ENCODE results near the gene CEP70. TPM values are rescaled to one million over a fixed set of nuclear protein-coding genes. Genes with fewer than 3 reads are reported as not detected.
"Not testable (repeated sequence)": the region's sequence is repeated elsewhere in the genome, so short reads cannot be mapped to it uniquely, and the experiment has no call there.

CEP70 gene
- total and polyA plus RNA-seq, 5 donors: 17.0 to 46.9 (median 38.5) TPM

- WGBS: 78% methylated on average over 9 of the region's 9 CpGs
- no peak overlapping the region for H3K27ac ChIP-seq (ENCODE audit: low read length)
- no peak for ATAC-seq
Measured at GRCh38 chr3:138458774-138459499, 135.1 kb downstream of the CEP70 start.

DNA sequence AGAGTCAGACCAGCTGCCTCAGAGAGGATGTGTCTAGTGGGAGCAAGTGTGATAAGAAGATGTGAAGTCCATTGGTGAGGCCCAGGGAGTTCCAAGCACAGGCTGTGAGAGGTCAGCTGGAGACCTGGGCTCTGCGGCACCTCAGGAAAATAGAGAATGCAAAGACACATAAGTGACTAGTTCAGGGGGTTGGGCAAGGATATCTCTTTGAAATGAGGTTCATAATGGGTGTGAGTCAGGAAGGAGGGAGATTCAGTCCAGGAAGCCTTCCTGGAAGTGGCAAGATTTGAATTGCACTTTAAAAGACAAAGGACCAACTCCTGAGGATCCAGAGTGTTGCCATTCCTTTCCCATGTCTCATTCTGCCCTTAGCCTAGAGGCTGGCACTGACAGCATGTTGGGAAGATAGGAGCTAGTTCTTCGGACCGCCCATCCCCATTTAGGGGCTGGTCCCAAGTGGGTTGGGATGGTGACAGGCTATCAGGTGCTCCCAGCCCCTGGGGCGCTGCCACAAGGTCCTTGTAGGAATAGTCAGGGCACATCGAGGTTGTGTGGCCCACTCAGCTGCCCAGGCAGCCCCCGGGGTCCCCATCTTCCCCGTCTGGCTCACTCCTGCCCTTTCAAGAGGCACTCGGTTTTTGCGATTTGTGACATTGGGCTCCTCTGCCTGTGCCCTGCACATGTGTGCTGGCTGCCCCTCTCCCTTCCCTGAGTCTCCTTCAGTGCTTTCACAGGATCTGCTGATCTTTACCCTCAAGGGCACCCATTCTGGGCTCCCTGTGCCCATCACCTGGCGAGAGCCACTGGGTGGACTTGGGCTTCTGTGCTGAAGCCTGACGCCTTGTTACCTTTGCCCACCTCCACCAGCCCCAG lies 136.0 kb downstream of the CEP70 start:
- 87% methylated on average over 11 of the region's 11 CpGs for WGBS
- intact Hi-C loops (cut with DNase I): no loop called here
- no peaks in the 10 kb centered on the region for H3K9me3 ChIP-seq (ENCODE audit: control insufficient read depth, low read length)
- H3K27ac ChIP-seq (ENCODE audit: low read length): no peak overlapping the region
- H3K4me3 ChIP-seq (ENCODE audit: low read length): no peak overlapping the region
- no peaks in the 10 kb centered on the region for H3K27me3 ChIP-seq (ENCODE audit: control insufficient read depth, insufficient read depth)
- DNase-seq: no peak
- ATAC-seq: no peak
- H3K4me1 ChIP-seq (ENCODE audit: control insufficient read depth, insufficient read depth, low read length): peaks cover 4% of the 10 kb centered on the region

More at GRCh38 chr3:138458774-138459499, 135.1 kb downstream of the CEP70 start:
- no peaks in the 10 kb centered on the region for H3K9me3 ChIP-seq (ENCODE audit: control insufficient read depth, low read length)
- no peak for DNase-seq
- H3K27me3 ChIP-seq (ENCODE audit: control insufficient read depth, insufficient read depth): no peaks in the 10 kb centered on the region
- intact Hi-C loops (cut with DNase I): no loop called here
- peaks cover 4% of the 10 kb centered on the region for H3K4me1 ChIP-seq (ENCODE audit: control insufficient read depth, insufficient read depth, low read length)
- no peak overlapping the region for H3K4me3 ChIP-seq (ENCODE audit: low read length)

DNA sequence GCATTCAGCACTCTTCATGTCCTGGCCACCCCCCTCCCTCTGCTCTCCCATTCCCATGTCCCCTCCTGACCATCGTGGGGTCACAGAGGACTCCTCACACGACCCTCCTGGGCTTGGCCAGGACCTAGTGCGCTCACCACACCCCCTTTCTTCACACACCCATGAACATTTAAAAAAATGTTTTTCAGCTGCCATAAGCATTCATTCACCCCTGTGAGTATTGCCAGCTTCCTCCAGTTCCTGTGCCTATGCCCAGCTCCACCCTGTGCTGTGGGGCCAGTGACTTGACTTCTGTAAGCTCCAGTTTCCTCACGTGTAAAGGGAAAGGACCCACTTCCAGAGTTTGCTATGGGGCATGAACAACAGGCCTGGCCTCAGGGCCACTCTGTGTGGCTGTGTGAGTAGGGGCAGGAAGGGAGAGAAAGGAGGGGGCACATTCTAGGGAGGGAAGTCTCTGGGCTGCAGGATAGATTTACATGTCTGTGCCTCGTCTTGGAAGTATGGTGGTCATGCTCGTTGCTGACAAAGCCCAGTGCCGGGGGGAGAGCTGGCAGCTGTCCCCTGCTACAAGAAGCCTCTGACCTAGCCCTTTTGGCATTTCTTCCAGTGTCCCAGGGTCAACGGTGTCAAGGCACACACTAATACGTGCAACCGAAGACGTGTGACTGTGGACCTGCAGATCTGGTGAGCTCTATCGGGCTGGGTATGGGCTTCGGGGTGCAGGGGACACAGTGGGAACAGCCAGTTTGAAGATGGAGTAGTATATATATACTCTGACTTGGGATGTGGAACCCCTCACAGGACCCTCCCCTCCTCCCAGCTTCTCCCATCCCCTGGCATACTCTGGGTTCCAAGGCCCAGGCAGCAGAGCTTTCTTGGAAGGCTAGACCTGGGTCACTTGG lies 136.8 kb downstream of the CEP70 start:
- no peak overlapping the region for H3K4me3 ChIP-seq (ENCODE audit: low read length)
- 85% methylated on average over 13 of the region's 13 CpGs for WGBS
- ATAC-seq: no peak
- H3K4me1 ChIP-seq (ENCODE audit: control insufficient read depth, insufficient read depth, low read length): peaks cover 4% of the 10 kb centered on the region
- DNase-seq: no peak
- H3K27ac ChIP-seq (ENCODE audit: low read length): no peak overlapping the region
- H3K27me3 ChIP-seq (ENCODE audit: control insufficient read depth, insufficient read depth): no peaks in the 10 kb centered on the region
- intact Hi-C loops (cut with DNase I): no loop called here
- H3K9me3 ChIP-seq (ENCODE audit: control insufficient read depth, low read length): no peaks in the 10 kb centered on the region

DNA sequence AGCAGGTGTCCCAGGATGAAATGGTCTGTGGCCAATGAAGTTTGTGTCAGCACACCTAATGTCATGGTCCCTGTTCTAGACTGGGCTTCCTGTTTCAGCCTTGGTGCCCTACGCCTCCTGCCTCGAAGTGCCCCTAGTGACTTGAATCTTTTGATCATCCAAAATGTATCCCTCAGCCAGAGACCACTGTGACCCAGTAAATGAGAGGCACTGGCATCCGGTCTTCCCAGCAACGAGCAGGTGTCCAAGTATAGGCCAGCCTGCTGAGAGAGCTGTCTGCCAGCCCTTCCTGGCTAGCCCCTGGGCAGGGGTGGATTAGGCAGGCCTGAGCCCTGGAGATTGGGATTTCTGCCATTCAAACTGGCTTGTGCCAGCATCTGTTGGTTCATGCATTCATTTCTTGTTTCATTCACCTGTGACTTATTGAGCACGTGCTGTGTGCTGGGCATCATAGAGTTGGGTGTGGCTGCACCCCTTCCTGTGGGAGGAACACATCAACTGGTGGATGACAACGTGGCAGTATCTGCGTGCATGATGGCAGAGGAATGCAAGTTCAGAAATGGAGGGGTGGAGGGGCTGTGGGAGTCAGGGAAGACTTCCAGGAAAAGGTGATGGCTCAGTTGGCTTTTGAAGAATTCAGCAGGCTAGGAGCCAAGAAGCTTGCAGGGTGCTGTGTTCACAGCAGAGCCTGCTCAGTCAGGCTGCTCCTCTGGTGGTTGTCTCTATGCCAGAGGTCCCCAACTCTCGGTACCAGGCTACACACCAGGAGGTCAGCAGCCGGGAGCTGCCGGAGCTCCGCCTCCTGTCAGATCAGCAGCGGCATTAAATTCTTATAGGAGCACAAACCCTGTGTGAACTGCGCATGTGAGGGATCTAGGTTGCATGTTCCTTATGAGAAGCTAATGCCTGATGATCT lies 138.0 kb downstream of the CEP70 start:
- no peak overlapping the region for H3K4me3 ChIP-seq (ENCODE audit: low read length)
- no peaks in the 10 kb centered on the region for H3K27me3 ChIP-seq (ENCODE audit: control insufficient read depth, insufficient read depth)
- 77% methylated on average over 13 of the region's 13 CpGs for WGBS
- intact Hi-C loops (cut with DNase I): no loop called here
- no peaks in the 10 kb centered on the region for H3K9me3 ChIP-seq (ENCODE audit: control insufficient read depth, low read length)
- peaks cover 4% of the 10 kb centered on the region for H3K4me1 ChIP-seq (ENCODE audit: control insufficient read depth, insufficient read depth, low read length)
- no peak overlapping the region for H3K27ac ChIP-seq (ENCODE audit: low read length)
- DNase-seq: no peak
- ATAC-seq: no peak

- H3K27me3 ChIP-seq (ENCODE audit: control insufficient read depth, insufficient read depth); H3K4me1 ChIP-seq (ENCODE audit: control insufficient read depth, insufficient read depth, low read length); DNase-seq; H3K27ac ChIP-seq (ENCODE audit: low read length); ATAC-seq; H3K9me3 ChIP-seq (ENCODE audit: control insufficient read depth, low read length); H3K4me3 ChIP-seq (ENCODE audit: low read length); intact Hi-C loops (cut with DNase I): not testable (repeated sequence)
- WGBS: 85% methylated on average over 8 of the region's 8 CpGs
Measured at GRCh38 chr3:138453940-138454339, 140.1 kb downstream of the CEP70 start.

- intact Hi-C loops (cut with DNase I): no loop called here
- no peaks in the 10 kb centered on the region for H3K27me3 ChIP-seq (ENCODE audit: control insufficient read depth, insufficient read depth)
- H3K27ac ChIP-seq (ENCODE audit: low read length): no peak overlapping the region
- ATAC-seq (no peak), DNase-seq (no peak)
- H3K9me3 ChIP-seq (ENCODE audit: control insufficient read depth, low read length): no peaks in the 10 kb centered on the region
- WGBS: 58% methylated on average over 6 of the region's 6 CpGs
- H3K4me1 ChIP-seq (ENCODE audit: control insufficient read depth, insufficient read depth, low read length): no peaks in the 10 kb centered on the region
- no peak overlapping the region for H3K4me3 ChIP-seq (ENCODE audit: low read length)
Measured at GRCh38 chr3:138452436-138452835, 141.6 kb downstream of the CEP70 start.

- no peaks in the 10 kb centered on the region for H3K9me3 ChIP-seq (ENCODE audit: control insufficient read depth, low read length)
- intact Hi-C loops (cut with DNase I): no loop called here
- no peak overlapping the region for H3K27ac ChIP-seq (ENCODE audit: low read length)
- ATAC-seq: no peak
- no peaks in the 10 kb centered on the region for H3K27me3 ChIP-seq (ENCODE audit: control insufficient read depth, insufficient read depth)
- 84% methylated on average over 43 of the region's 43 CpGs for WGBS
- H3K4me1 ChIP-seq (ENCODE audit: control insufficient read depth, insufficient read depth, low read length): no peaks in the 10 kb centered on the region
- H3K4me3 ChIP-seq (ENCODE audit: low read length): no peak overlapping the region
- DNase-seq: no peak
Measured at GRCh38 chr3:138451595-138452162, 142.4 kb downstream of the CEP70 start.

DNA sequence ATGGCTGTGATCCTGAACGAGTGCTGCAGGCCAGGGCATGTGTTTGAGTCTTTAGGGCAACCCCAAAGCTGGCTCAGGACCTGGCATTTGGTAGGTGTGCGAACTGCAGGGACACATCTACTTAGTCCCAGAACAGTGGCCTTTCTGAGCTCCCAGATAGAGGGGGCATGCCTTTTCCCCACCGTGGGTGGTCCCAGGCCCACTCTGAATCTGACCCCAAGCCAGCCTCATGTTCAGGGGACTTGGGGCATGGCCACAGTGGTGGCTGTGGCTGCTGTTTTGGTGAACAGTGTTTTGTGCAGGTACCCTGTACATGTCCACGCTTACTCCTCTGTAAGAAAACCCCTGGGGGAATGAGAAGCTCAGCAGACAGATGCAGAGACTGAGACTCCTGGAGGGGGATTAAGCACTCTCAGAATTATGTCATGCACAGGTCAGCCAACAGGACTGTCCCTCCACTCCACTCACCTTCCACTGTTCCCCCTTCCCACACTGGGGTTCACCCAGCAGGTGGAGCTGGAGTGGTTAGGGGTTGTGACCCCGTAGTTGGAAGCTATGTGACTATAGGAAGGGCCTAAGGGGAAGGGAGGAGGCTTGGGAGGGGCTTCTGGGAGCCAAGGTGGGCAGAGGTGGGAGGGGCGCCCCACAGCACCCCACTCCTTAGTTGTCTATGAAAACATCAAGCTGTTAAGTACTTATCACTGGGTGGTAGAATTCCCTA lies 143.2 kb downstream of the CEP70 start:
- Histone ChIP-seq H3K27me3 (ENCODE audit: control insufficient read depth, insufficient read depth) (no peaks in the 10 kb centered on the region), H3K4me3 (ENCODE audit: low read length) (no peak overlapping the region), H3K27ac (ENCODE audit: low read length) (no peak overlapping the region), H3K4me1 (ENCODE audit: control insufficient read depth, insufficient read depth, low read length) (no peaks in the 10 kb centered on the region), H3K9me3 (ENCODE audit: control insufficient read depth, low read length) (no peaks in the 10 kb centered on the region)
- intact Hi-C loops (cut with DNase I): no loop called here
- 81% methylated on average over 6 of the region's 6 CpGs for WGBS
- ATAC-seq (no peak), DNase-seq (no peak)

GRCh38 chr3:138450181-138450580 lies 143.9 kb downstream of the CEP70 start:
- ATAC-seq (no peak), DNase-seq (no peak)
- no peak overlapping the region for H3K27ac ChIP-seq (ENCODE audit: low read length)
- 91% methylated on average over 7 of the region's 7 CpGs for WGBS
- no peaks in the 10 kb centered on the region for H3K27me3 ChIP-seq (ENCODE audit: control insufficient read depth, insufficient read depth)
- no peaks in the 10 kb centered on the region for H3K9me3 ChIP-seq (ENCODE audit: control insufficient read depth, low read length)
- H3K4me3 ChIP-seq (ENCODE audit: low read length): no peak overlapping the region
- intact Hi-C loops (cut with DNase I): no loop called here
- H3K4me1 ChIP-seq (ENCODE audit: control insufficient read depth, insufficient read depth, low read length): no peaks in the 10 kb centered on the region

Measured in right cardiac atrium (tissue), 5 donors.